HepG2 (cell line): Measurements from ENCODE around the gene PLK5. TPM values are rescaled to one million over a fixed set of nuclear protein-coding genes. Genes with fewer than 3 reads are reported as not detected.

ENCODE experiments used
- ATF7-NPFF ChIP-seq: sonication (generic); formaldehyde crosslinking; IDR thresholded peaks from 2 replicates; pipeline ENCODE4 v1.8.1; 2023; ENCODE audit warnings: mild to moderate bottlenecking, low read depth, missing genetic modification reagents, moderate library complexity
- FOXJ3 ChIP-seq: sonication (generic); formaldehyde crosslinking; IDR thresholded peaks from 2 replicates; pipeline ENCODE4 v1.4.0; 2020; ENCODE audit warnings: missing genetic modification reagents, mild to moderate bottlenecking, borderline replicate concordance
- JARID2 ChIP-seq: sonication (generic); formaldehyde crosslinking; IDR thresholded peaks from 2 replicates; pipeline ENCODE4 v1.8.1; 2023; ENCODE audit warnings: missing genetic modification reagents, inconsistent platforms; ENCODE audit not compliant: insufficient replicate concordance
- MXI1 ChIP-seq: IDR thresholded peaks from 3 replicates; pipeline ENCODE4 v1.6.1; 2012; ENCODE audit warnings: low read depth, low read length, inconsistent platforms, borderline replicate concordance
- NFATC3 ChIP-seq: sonication (generic); formaldehyde crosslinking; IDR thresholded peaks from 2 replicates; pipeline ENCODE4 v1.5.1; 2020; ENCODE audit warnings: mild to moderate bottlenecking, missing genetic modification reagents
- NFE2 ChIP-seq: sonication (generic); formaldehyde crosslinking; IDR thresholded peaks from 2 replicates; pipeline ENCODE4 v1.4.0; 2020; ENCODE audit warnings: missing genetic modification reagents
- POLR2G ChIP-seq: fragments of 200-400 bp; formaldehyde crosslinking; IDR thresholded peaks from 2 replicates; pipeline ENCODE4 v1.6.1; 2018; ENCODE audit warnings: mild to moderate bottlenecking, low read depth, low read length, moderate library complexity
- RFX3 ChIP-seq: IDR thresholded peaks from 2 replicates; pipeline ENCODE4 v1.6.1; 2016; ENCODE audit warnings: missing biosample characterization, missing genetic modification reagents
- SRSF9 ChIP-seq: fragments of 200-400 bp; formaldehyde crosslinking; IDR thresholded peaks from 2 replicates; pipeline ENCODE4 v1.6.1; 2018; ENCODE audit warnings: borderline replicate concordance, mild to moderate bottlenecking, low read depth, low read length; ENCODE audit not compliant: insufficient read depth, poor library complexity, severe bottlenecking
- ZBTB20 ChIP-seq: sonication (generic); formaldehyde crosslinking; IDR thresholded peaks from 2 replicates; pipeline ENCODE4 v1.8.1; 2023; ENCODE audit warnings: missing genetic modification reagents, low read depth, mild to moderate bottlenecking, borderline replicate concordance
- ZBTB3 ChIP-seq: sonication (generic); formaldehyde crosslinking; IDR thresholded peaks from 2 replicates; pipeline ENCODE4 v1.4.0; 2020; ENCODE audit warnings: low read depth, mild to moderate bottlenecking, moderate library complexity, missing genetic modification reagents, borderline replicate concordance
- ZBTB38 ChIP-seq: sonication (generic); formaldehyde crosslinking; IDR thresholded peaks from 2 replicates; pipeline ENCODE4 v1.5.1; 2020; ENCODE audit warnings: mild to moderate bottlenecking, missing genetic modification reagents
- ZMYM3 ChIP-seq: sonication (generic); formaldehyde crosslinking; IDR thresholded peaks from 2 replicates; pipeline ENCODE4 v1.5.1; 2020; ENCODE audit warnings: mild to moderate bottlenecking, missing genetic modification reagents
- ZNF121 ChIP-seq: sonication (generic); formaldehyde crosslinking; IDR thresholded peaks from 2 replicates; pipeline ENCODE4 v1.5.0; 2020; ENCODE audit warnings: mild to moderate bottlenecking, missing genetic modification reagents
- ZNF335 ChIP-seq: sonication (generic); formaldehyde crosslinking; IDR thresholded peaks from 2 replicates; pipeline ENCODE4 v1.4.0; 2020; ENCODE audit warnings: missing genetic modification reagents
- ZNF552 ChIP-seq: sonication (generic); formaldehyde crosslinking; IDR thresholded peaks from 2 replicates; pipeline ENCODE4 v1.9.0; 2022; ENCODE audit warnings: missing genetic modification reagents, mild to moderate bottlenecking, borderline replicate concordance
- ZNF678 ChIP-seq: sonication (generic); formaldehyde crosslinking; IDR thresholded peaks from 2 replicates; pipeline ENCODE4 v1.4.0; 2020; ENCODE audit warnings: mild to moderate bottlenecking, missing genetic modification reagents
- ZNF7 ChIP-seq: IDR thresholded peaks from 2 replicates; pipeline ENCODE4 v1.6.1; 2016; ENCODE audit warnings: missing biosample characterization, missing genetic modification reagents
- ZSCAN20 ChIP-seq: sonication (generic); formaldehyde crosslinking; IDR thresholded peaks from 2 replicates; pipeline ENCODE4 v1.4.0; 2020; ENCODE audit warnings: missing genetic modification reagents, mild to moderate bottlenecking, borderline replicate concordance
- polyA plus RNA-seq, 8 experiments: library from polyadenylated mRNA; depleted of rRNA in 3 of 8; stranded (reverse) in 7 of 8; unstranded in 1 of 8; fragments of >200 nt; fragmentation: Illumina TruSeq in 4 of 8; extraction: Trizol in 4 of 8; gene quantifications; 2 replicates each; pipeline versions ENCODE4 v1.2.1 to v1.2.3, GENCODE V29; 2011 to 2016; ENCODE audit warnings: low read depth in 4 of 8, missing spikeins in 1 of 8, mixed read lengths in 1 of 8; ENCODE audit not compliant: insufficient read depth in 1 of 8
- total RNA-seq, 5 experiments: library from RNA; depleted of rRNA; stranded (reverse); fragments of >200 nt; fragmentation: Illumina TruSeq; extraction: Trizol; gene quantifications; 2 replicates each; pipeline ENCODE4 v1.2.3, GENCODE V29; 2016; ENCODE audit warnings: low read depth in 1 of 5
- TF ChIP-seq, protein P1 (sequence below): sonication (generic); formaldehyde crosslinking; conservative IDR thresholded peaks from 2 replicates; pipeline ENCODE4 v1.4.0; 2020; ENCODE audit warnings: missing genetic modification reagents
- TF ChIP-seq, protein P2 (sequence below): sonication (generic); formaldehyde crosslinking; IDR thresholded peaks from 2 replicates; pipeline ENCODE4; 2020; ENCODE audit warnings: missing genetic modification reagents, mild to moderate bottlenecking, borderline replicate concordance
- TF ChIP-seq, protein P3 (sequence below): sonication (generic); formaldehyde crosslinking; IDR thresholded peaks from 2 replicates; pipeline ENCODE4 v1.4.0; 2020; ENCODE audit warnings: missing genetic modification reagents, borderline replicate concordance

Gene PLK5
- total and polyA plus RNA-seq, 2 of the 13 experiments (the other 11 are each of a cell fraction or from before 2014, with no cell fraction given), result not detected

DNA sequence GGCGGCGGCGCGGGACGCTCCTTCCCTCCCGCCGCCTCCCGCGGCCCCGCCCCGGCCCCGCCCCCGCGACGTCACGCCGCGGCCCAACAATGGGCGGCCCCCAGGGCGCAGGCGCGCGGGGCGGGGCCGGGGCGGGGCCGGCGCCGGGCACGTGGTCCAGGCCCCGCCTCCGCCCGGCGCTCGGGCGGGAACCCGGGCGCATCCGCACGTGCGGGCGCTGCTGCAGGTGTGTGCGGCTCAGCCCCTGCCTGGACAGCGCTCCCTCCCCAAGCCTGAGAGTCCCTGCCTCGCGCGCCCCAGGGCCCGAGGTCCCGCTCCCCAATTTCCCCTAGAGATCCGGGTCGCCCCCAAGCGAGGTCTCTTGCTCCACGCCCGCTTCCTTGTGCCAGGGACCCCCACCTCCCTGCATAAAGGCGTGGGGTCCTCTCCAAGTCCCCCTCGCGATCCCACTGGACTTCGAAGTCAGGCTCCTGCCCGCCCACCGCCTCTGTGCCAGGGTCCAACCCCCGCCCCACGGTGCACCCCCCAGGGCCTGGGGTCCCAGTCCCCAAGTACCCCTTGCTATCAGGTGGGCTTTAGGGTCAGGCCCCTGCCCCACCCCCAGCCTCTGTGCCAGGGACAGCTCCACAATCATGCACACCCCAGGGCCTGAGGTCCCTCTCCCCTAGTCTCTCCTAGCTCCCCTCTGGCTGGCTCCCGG, 44.6 kb downstream of the PLK5 start, which contains the start of gene MEX3D (continued):
- TF ChIP-seq, protein P1, sequence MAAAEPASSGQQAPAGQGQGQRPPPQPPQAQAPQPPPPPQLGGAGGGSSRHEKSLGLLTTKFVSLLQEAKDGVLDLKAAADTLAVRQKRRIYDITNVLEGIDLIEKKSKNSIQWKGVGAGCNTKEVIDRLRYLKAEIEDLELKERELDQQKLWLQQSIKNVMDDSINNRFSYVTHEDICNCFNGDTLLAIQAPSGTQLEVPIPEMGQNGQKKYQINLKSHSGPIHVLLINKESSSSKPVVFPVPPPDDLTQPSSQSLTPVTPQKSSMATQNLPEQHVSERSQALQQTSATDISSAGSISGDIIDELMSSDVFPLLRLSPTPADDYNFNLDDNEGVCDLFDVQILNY (CRISPR knock-in tag), result 0 out of 2 replicates have a peak, but pooled peaks have one; percentile 41
- TF ChIP-seq POLR2G (no peak), ZNF121 (CRISPR knock-in tag) (no peak), SRSF9 (no peak), ZBTB20 (no peak), ZBTB3 (CRISPR knock-in tag) (no peak), ATF7-NPFF (CRISPR knock-in tag) (peak; percentile 92), ZSCAN20 (CRISPR knock-in tag) (peak; percentile 85; the same call in 1 of the 2 replicates), FOXJ3 (CRISPR knock-in tag) (no peak), MXI1 (peak; percentile 83; the same call in 1 of the 3 replicates), ZNF552 (0 out of 2 replicates have a peak, but pooled peaks have one; percentile 66), ZMYM3 (CRISPR knock-in tag) (no peak), RFX3 (CRISPR knock-in tag) (no peak), NFE2 (CRISPR knock-in tag) (no peak), ZNF678 (CRISPR knock-in tag) (peak; percentile 89; the same call in 1 of the 2 replicates), ZBTB38 (CRISPR knock-in tag) (peak; percentile 63; the same call in 1 of the 2 replicates), ZNF335 (no peak), JARID2 (no peak), ZNF7 (no peak), NFATC3 (CRISPR knock-in tag) (no peak)
- TF ChIP-seq, protein P2, sequence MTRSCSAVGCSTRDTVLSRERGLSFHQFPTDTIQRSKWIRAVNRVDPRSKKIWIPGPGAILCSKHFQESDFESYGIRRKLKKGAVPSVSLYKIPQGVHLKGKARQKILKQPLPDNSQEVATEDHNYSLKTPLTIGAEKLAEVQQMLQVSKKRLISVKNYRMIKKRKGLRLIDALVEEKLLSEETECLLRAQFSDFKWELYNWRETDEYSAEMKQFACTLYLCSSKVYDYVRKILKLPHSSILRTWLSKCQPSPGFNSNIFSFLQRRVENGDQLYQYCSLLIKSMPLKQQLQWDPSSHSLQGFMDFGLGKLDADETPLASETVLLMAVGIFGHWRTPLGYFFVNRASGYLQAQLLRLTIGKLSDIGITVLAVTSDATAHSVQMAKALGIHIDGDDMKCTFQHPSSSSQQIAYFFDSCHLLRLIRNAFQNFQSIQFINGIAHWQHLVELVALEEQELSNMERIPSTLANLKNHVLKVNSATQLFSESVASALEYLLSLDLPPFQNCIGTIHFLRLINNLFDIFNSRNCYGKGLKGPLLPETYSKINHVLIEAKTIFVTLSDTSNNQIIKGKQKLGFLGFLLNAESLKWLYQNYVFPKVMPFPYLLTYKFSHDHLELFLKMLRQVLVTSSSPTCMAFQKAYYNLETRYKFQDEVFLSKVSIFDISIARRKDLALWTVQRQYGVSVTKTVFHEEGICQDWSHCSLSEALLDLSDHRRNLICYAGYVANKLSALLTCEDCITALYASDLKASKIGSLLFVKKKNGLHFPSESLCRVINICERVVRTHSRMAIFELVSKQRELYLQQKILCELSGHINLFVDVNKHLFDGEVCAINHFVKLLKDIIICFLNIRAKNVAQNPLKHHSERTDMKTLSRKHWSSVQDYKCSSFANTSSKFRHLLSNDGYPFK (CRISPR knock-in tag), result no peak
- TF ChIP-seq, protein P3, sequence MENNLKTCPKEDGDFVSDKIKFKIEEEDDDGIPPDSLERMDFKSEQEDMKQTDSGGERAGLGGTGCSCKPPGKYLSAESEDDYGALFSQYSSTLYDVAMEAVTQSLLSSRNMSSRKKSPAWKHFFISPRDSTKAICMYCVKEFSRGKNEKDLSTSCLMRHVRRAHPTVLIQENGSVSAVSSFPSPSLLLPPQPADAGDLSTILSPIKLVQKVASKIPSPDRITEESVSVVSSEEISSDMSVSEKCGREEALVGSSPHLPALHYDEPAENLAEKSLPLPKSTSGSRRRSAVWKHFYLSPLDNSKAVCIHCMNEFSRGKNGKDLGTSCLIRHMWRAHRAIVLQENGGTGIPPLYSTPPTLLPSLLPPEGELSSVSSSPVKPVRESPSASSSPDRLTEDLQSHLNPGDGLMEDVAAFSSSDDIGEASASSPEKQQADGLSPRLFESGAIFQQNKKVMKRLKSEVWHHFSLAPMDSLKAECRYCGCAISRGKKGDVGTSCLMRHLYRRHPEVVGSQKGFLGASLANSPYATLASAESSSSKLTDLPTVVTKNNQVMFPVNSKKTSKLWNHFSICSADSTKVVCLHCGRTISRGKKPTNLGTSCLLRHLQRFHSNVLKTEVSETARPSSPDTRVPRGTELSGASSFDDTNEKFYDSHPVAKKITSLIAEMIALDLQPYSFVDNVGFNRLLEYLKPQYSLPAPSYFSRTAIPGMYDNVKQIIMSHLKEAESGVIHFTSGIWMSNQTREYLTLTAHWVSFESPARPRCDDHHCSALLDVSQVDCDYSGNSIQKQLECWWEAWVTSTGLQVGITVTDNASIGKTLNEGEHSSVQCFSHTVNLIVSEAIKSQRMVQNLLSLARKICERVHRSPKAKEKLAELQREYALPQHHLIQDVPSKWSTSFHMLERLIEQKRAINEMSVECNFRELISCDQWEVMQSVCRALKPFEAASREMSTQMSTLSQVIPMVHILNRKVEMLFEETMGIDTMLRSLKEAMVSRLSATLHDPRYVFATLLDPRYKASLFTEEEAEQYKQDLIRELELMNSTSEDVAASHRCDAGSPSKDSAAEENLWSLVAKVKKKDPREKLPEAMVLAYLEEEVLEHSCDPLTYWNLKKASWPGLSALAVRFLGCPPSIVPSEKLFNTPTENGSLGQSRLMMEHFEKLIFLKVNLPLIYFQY (CRISPR knock-in tag), result no peak
